Stimulated activated CD8-positive, alpha-beta memory T cell treated with anti-CD3 and anti-CD28 coated beads, Interleukin-7, amount 100 ng/mL, for 1 hour (primary cell): Measurements from ENCODE around the gene BRD7.
"Not testable (repeated sequence)": the region's sequence is repeated elsewhere in the genome, so short reads cannot be mapped to it uniquely, and the experiment has no call there.

Experiments
- DNase-seq, 2 donors: peaks; one replicate each; pipeline ENCODE4 v3.0.0-alpha.2; 2020; ENCODE audit warnings: low read depth in 2 of 2

Gene BRD7

DNA sequence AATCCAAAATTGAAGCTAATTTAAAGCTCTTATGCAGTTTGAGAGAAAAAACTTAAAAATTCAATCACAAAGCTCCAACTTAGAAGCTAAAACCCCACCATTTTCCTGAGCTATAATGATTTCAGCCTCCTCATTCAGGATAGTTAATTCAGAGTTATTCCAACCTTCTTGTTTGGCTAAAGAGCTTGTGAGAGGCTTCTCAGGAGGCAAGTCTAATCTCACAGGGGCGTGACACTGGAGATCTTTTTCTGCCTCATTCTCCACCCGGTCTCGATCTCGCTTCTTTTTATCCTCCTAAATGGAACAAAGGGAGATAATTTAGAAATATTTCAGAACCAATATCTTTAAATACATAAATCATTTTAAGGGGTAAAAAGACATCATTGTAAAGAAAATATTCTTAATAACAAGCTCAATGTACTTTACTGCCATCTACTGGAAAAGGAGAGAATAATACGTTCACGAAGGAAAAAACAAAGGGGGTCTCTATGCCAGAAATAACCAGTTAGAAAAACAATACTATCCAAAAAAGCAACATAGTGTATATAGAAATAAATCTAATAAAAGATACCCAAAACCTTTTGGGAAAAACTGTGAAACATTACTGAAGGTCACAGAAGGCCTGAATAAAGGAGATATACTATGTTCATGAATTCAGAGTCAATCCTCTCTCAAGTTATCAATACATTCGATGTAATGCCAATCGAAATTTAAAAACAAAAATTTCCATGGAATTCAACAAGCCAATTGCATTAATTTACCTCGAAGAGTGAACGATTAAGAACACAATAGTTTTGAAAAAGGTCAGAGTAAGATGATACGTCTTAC, 13.9 kb downstream of the BRD7 start:
- no peak for DNase-seq

- no peak for DNase-seq
Observed at GRCh38 chr16:50354082-50354481, 14.7 kb downstream of the BRD7 start.

DNA sequence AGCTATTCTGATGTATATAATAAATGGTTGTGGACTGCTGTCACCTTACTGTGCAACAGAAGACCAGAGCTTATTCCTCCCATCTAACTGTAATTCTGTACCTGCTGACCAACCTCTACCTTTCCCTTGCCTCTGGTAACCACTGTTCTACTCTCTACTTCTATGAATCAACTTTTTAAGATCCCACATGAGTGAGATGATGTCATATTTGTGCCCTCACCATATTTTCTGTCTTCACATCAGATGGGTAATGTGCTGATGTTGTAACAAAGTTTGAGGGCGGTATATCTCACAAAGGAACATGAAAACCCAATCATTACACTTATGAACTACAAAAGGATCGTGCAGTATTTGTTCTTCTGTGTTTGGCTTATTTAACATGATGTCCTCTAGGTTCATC, 16.8 kb downstream of the BRD7 start:
- no peak for DNase-seq

- DNase-seq: no peak
Observed at GRCh38 chr16:50351116-50351515, 17.7 kb downstream of the BRD7 start.

GRCh38 chr16:50345210-50345609, 23.6 kb downstream of the BRD7 start:
- not testable (repeated sequence) for DNase-seq

GRCh38 chr16:50343566-50343965, 25.2 kb downstream of the BRD7 start:
- not testable (repeated sequence) for DNase-seq

DNA sequence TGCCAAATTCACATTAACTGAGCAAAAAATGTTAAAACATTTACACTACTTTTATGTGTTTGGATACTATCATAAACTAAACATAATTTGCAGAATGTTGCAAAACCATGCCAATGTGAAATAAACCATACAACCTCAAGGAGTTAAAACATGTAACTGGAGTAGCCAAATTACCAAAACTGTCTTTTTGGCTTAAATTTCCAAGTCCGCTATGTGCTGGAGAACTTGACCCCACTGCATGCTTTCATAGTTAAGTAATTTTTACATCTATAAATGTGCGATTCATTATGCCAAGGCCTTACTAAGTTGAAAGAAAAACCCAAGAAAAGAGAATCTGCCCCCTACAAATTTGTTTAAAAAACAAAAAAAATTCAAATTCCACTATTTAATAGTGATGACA, 28.2 kb downstream of the BRD7 start:
- no peak for DNase-seq

- DNase-seq: no peak
Observed at GRCh38 chr16:50338371-50339231, 30.2 kb downstream of the BRD7 start.

DNA sequence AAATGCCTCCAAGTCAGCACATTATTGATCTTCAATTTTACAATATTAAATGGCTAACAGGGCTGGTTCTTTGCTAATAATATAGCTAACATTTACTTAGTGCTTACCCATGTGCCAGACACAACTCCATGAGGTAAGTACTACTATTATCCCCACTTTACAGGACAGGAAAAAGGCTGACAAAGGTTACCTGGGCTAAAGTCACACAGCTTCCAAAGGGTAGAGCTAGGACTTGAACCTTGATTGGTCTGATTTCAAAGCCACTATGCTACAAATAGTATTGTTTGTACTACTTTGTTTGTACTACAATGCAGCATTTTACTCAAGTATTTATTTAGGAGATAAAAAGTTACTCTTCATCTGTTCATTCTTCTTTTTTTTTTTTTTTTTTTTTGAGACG, 31.9 kb downstream of the BRD7 start:
- DNase-seq: no peak

- DNase-seq: peak in 1 of 2 donors; percentile 27
Observed at GRCh38 chr16:50335196-50335958, 33.4 kb downstream of the BRD7 start.

DNA sequence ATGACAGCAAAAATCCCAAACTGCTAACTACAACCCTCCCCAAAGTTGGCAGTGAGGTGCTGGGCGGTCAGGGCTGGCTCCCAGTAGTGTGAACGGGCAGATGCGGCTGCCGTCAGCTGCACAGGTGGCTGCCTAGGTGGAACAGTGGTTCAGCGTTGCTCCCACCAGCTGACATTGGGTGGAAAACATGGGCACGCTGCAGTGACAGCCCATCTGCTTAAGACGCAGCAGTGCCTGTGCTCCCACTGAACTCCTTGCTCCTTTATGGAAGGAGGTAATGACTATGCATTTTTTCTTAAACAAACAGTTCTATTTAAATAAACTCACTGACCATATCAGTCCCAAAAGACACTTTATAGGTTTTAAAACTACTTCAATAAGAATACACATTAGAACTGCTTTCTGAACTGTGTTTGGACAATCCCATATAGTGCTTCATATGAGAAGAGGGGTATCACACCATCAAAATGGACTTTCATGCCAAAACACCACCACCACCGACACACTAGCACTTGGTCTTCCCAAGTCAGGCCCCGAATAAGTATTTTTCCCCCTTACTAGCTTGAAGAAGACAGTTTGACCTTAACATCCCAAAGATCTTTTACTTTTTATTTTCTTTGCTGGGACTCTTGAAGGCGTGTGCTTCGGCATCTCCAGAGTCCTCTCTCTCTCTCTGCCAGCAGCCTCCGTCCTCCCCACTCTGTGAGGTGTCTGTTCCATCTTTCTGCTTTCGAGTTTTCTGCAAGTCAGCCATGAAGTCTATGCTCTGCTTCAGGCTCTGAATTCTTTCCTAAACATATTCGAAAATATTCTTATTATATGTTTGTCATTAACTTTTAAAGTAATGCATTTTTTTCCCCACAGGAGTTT, 34.4 kb downstream of the BRD7 start:
- no peak for DNase-seq

DNA sequence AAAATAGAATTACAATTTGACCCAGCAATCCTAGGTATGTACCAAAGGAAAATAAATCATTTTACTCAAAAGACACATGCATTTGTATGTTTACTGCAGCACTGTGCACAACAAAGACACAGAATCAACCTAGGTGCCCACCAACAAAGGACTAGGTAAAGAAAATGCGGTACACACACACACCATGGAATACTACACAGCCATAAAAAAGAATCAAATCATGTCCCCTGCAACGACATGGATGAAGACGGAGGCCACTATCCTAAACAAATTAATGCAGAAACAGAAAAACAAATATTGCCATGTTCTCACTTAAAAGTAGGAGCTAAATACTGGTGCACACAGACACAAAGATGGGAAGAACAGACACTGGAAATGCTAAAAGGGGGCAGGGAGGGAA, 36.2 kb downstream of the BRD7 start:
- DNase-seq: no peak

DNA sequence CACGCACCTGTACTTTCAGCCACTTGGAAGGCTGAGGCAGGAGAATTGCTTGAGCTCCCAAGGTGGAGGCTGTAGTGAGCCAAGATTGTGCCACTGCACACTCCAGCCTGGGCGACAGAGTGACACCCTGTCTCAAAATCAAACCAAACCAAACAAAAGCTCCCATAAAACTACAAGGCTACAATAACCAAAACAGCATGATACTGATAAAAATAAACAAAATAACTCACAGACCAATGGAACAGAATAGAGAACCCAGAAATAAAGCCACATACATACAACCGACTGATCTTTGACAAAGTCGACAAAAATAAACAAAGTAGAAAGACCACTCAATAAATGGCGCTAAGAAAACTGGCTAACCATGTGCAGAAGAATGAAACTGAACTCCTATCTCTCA, 37.2 kb downstream of the BRD7 start:
- no peak for DNase-seq

DNA sequence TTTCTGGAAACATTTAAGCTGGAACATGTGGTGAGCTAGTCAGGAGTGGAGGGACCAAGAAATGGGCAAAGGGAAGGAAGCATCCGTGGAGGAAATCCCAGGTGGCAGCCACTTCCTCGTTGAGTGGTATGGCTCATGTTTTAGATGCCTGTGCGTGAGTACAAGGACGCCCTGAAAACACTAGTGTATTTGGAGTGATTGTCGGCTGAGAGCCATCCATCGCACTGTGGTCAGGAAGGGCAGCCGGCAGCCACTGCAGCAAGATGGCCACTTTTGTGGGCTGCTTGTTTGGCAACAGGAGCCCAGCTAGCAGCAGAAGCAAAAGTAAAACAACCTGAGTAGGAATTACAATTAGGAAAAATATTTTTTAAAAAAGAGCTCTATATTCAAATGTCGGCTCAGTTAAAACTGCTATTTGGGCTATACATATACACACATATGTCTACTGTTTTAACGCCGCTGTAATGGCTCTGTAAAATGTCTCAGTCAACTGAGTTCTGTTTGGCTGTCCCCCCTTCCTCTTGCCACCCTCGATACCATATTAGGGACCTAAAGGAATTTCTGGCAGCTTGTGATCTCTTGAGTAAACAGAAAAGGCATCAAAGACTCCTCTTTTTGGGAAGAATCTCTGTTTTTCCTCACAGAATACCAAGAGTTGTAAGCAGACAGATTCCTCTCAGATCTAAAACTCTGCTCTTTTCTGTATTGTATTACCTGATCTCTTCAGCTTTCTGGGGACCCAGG, 39.2 kb downstream of the BRD7 start:
- DNase-seq: no peak

- DNase-seq: peak; percentile 40 to 46
Observed at GRCh38 chr16:50326835-50327465, 41.8 kb downstream of the BRD7 start.

GRCh38 chr16:50326264-50326663, 42.5 kb downstream of the BRD7 start:
- DNase-seq: no peak

GRCh38 chr16:50324345-50324744, 44.4 kb downstream of the BRD7 start:
- no peak for DNase-seq

DNA sequence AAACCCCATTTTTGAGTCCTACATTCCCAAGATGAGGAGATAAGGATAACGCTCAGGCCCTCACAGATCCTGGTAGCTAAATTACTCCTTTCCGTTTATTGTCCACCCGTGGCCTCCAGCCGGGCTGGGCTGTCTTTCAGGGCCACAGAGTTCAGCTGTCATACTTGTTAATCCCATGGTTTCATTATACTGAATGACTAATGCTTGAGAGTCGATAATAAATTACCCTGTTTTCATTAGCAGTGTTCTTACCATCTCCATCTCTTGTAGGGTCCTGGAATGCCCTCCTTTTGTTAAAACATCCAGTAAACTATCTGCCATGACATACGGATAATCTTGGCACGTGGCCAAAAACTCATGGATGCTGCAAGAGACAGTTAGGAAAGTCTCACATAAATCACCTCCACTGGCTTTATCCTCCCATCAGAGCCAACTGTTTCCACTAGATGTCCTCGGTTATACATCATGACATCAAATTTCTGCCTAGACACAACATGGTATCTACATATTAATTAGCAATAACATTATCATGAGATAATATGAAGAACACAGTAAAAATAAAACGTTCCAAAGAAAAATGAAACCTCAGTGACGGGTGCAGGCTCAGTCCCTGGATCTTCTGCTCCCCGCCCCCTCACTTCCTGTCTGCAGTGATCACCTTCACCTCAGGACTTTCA, 45.3 kb downstream of the BRD7 start:
- DNase-seq: no peak

GRCh38 chr16:50322333-50322732, 46.5 kb downstream of the BRD7 start:
- DNase-seq: no peak
